ENCODE data around the gene CLIP4. TPM values are rescaled to one million over a fixed set of nuclear protein-coding genes. Genes with fewer than 3 reads are reported as not detected.
"Not testable (repeated sequence)": the region's sequence is repeated elsewhere in the genome, so short reads cannot be mapped to it uniquely, and the experiment has no call there.

CLIP4 gene
- 10 to 100 TPM in 3 of 5 donors, 1 to 10 TPM in 2; 6.8 to 16.6 (median 13.3) TPM for polyA plus RNA-seq (ENCODE audit: insufficient read depth in 1 of 5, insufficient read length in 5 of 5, low replicate concordance in 1 of 5)
- long read RNA-seq, donor 1, full-length matches to known transcripts, result 1 of 1 reads
- long read RNA-seq, donor 1, partial matches to known transcripts, result 0 of 1 reads
- long read RNA-seq, donor 1, other reads (novel, unspliced or antisense), result 0 of 1 reads
- long read RNA-seq, donor 2, full-length matches to known transcripts, result 1 of 1 reads
- long read RNA-seq, donor 2, partial matches to known transcripts, result 0 of 1 reads
- long read RNA-seq, donor 2, other reads (novel, unspliced or antisense), result 0 of 1 reads
- long read RNA-seq, donor 3, result 0 reads
- long read RNA-seq, donor 4, partial matches to known transcripts, result 0 of 2 reads
- long read RNA-seq, donor 4, other reads (novel, unspliced or antisense), result 0 of 2 reads
- long read RNA-seq, donor 5, result 0 reads
- long read RNA-seq, donor 6, result 0 reads
- long read RNA-seq, donor 7, result 0 reads
- long read RNA-seq, donor 8, result 0 reads

GRCh38 chr2:29114946-29115609, at the start of gene CLIP4:
CLIP4 (plus strand) TSS chr2:29115415; CDS start chr2:29121389, 5,974 bp downstream.
- DNase-seq, result peak in 1 of 2 donors; percentile 24

GRCh38 chr2:29066271-29066860, 48.8 kb upstream of the CLIP4 start:
- peak; percentile 37 to 38 for DNase-seq

- no peak for DNase-seq
Measured at GRCh38 chr2:29066997-29067605, 48.1 kb upstream of the CLIP4 start.

- DNase-seq, result no peak
Measured at GRCh38 chr2:29068513-29068912, 46.7 kb upstream of the CLIP4 start.

GRCh38 chr2:29070526-29070925, 44.7 kb upstream of the CLIP4 start:
- DNase-seq, result no peak

GRCh38 chr2:29071032-29071975, 43.9 kb upstream of the CLIP4 start:
- DNase-seq, result no peak

- no peak for DNase-seq
Measured at GRCh38 chr2:29072251-29072650, 43.0 kb upstream of the CLIP4 start.

- DNase-seq, result no peak
Measured at GRCh38 chr2:29072971-29073725, 42.1 kb upstream of the CLIP4 start.

- no peak for DNase-seq
Measured at GRCh38 chr2:29073933-29074332, 41.3 kb upstream of the CLIP4 start.

- no peak for DNase-seq
Measured at GRCh38 chr2:29074411-29074810, 40.8 kb upstream of the CLIP4 start, which contains the start of gene PCARE. PCARE (minus strand) TSS chr2:29074523; CDS start chr2:29074261, 262 bp downstream.

GRCh38 chr2:29075894-29076705, 39.1 kb upstream of the CLIP4 start:
- DNase-seq, result no peak

GRCh38 chr2:29079887-29080286, 35.3 kb upstream of the CLIP4 start:
- no peak for DNase-seq

- no peak for DNase-seq
Measured at GRCh38 chr2:29080886-29081743, 34.1 kb upstream of the CLIP4 start.

- no peak for DNase-seq
Measured at GRCh38 chr2:29082804-29083495, 32.3 kb upstream of the CLIP4 start.

- DNase-seq, result no peak
Measured at GRCh38 chr2:29084554-29084953, 30.7 kb upstream of the CLIP4 start.

- DNase-seq, result not testable (repeated sequence)
Measured at GRCh38 chr2:29090311-29090710, 24.9 kb upstream of the CLIP4 start.

GRCh38 chr2:29096969-29097368, 18.2 kb upstream of the CLIP4 start:
- no peak for DNase-seq
